GF-D8 (cell line): Measurements from ENCODE around the gene TTC31.
A peak's percentile ranks its signal among the peaks of the same experiment; 100 is the strongest.

ENCODE experiments used
- DNase-seq: peaks from one replicate; lab custom pipeline; 2025; lab: John Stamatoyannopoulos, UW

Gene TTC31

DNA sequence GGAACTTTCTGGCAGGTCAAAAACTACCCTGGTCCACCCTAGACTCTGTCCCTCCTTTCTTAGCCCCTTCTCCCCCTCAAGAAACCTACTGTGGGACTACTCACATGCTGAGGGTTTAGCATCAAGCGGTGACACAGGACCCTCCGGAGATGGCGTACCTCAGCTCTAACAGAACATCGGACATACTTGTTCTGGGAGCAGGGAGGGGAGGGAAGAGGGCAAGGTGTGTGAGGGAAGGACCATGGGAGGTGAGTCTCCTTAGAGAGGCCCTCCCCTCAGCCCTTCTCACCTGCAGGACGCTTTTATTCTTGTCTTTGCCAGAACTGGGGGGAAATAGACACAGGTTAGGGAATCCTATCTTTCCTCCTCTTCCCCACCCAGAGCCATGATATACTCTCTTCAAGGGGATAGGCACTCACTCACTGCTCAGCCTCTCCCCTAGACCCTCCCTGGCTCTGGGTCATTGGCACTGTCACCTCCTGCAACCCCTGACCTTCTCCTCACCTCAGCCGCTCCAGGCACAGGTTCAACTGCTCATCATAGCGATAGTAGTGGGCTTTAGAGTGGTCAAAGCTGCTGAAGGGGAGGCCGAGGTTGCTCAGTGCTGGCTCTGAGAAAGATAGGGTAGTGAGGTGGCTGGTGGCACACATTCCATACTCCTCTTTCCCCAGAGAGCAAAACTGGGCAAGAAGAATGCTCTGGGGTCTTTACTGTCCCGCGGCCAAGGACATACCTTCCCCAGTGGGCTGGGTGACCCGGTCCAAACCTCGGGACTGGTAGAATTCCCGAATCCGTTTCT lies 22.8 kb downstream of the TTC31 start:
- no peak for DNase-seq

DNA sequence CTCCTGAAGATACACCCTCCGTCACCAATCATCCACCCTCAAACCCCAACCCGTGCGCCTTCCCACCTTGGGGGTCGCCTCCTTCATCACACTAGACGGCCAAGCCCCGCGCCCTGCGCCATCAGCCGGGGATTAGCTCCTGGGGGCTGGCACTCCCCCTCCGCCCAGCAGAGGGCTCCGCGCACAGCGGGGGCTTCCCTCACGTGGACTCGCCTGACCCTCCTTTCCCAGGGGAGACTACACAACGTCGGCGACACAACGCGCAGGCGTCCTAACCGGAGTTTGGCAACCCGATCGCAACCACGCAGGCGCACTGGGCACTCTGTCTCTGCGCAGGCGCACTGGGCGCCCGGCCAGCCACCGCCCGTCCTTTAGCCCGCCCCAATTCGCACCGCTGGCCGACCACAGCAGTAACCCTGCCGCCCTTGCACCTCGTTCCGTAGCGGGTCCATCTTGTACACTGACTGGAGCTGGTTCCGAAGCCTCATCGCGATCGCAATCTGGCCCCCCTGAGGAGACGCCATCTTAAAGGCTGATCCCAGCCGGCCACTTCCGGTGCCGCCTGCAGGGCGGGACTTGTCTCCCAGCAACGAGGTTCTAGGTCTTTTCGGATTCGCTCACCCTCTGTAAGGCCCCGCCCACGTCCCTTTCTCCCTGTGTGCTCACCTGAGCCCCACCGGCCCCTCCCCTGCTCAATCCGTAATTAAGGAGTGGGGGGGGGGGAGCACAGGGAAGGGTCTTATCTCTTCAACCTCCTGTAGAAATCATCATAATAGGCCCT lies 24.5 kb downstream of the TTC31 start, which contains the start of gene PCGF1:
Gene PCGF1 (minus strand): TSS at position 551 of the 781 bp plus-strand sequence. CDS start 27 bp downstream, at position 524.
- DNase-seq = peak; percentile 88

DNA sequence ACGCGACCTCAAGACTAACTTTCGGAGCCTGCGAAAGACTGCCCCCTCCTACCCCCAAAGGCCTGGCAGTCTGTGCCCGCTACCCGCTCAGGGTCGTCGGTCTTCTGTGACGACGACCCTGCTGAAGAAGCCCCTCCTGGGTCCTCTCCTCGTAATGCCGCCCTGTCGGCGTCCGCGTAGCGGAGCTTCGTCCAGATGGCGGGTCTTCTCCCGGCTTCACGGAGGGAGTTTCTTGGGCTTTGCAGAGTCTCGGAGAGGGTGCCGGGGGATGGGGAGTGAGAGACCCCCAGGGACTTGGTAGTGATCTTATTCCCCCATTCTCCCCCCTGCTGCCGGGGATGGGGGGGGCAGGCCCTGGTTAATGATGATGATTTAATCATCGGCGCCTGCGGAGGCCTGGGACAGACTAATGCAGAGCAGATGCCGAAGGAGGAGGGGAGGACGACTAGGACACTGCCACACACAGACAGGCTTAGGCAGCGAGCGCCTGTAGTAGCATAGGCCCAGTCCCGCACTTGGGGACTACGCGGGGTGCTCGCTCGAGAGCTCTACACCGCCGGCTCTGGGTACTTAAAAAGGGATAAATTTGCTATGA lies 25.1 kb downstream of the TTC31 start:
- no peak for DNase-seq

DNA sequence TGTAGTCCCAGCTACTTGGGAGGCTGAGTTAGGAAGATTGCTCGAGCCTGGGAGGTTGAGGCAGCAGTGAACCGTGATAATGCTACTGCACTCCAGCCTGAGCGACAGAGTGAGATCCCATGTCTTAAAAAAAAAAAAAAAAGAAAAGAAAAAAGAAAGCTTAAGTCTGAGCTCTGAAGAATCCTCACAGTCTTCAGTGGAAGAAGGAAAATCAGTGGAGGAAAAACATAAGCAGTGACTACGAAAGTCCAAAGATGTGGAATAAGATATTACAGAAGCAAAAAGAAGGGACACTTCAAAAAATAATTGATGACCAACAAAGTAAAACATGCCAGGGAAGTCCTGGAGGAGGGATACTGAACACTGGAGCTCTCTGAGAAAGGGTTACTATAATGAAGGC lies 27.4 kb downstream of the TTC31 start:
- no peak for DNase-seq

DNA sequence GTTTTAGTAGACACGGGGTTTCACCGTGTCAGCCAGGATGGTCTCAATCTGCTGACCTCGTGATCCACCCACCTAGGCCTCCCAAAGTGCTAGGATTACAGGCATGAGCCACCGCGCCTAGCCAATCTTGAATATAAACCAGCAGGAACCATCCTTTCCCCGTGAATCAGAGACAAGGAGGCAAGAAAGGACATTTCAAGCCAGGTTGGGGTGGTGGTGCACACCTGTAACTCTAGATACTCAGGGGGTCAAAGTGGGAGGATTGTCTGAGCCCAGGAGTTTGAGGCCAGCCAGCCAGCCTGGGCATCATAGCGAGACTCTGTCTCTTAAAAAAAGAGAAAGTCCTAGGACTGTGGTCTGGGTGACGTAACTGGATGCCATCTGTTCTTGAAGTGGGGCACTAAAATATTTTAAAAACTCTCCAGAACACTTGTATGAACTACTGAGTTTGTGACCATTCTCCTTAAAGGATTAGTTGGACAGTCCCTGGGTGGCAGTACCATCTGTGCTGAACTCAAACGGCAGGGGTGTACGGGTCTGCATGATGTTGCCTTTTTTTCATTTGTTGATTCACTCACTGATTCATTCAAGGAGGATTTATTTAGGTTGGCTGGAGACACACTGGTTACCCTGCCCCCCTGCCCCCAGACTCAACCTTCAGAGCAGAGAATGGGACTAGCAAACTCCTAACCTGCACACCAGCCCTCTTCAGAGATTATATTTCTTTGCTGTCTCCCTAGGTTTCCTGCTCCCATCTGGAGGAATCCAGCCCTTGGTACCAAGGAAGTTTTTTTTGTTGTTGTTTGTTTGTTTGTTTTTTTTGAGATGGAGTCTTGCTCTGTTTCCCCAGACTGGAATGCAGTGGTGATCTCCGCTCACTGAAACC lies 28.5 kb downstream of the TTC31 start:
- DNase-seq = no peak

DNA sequence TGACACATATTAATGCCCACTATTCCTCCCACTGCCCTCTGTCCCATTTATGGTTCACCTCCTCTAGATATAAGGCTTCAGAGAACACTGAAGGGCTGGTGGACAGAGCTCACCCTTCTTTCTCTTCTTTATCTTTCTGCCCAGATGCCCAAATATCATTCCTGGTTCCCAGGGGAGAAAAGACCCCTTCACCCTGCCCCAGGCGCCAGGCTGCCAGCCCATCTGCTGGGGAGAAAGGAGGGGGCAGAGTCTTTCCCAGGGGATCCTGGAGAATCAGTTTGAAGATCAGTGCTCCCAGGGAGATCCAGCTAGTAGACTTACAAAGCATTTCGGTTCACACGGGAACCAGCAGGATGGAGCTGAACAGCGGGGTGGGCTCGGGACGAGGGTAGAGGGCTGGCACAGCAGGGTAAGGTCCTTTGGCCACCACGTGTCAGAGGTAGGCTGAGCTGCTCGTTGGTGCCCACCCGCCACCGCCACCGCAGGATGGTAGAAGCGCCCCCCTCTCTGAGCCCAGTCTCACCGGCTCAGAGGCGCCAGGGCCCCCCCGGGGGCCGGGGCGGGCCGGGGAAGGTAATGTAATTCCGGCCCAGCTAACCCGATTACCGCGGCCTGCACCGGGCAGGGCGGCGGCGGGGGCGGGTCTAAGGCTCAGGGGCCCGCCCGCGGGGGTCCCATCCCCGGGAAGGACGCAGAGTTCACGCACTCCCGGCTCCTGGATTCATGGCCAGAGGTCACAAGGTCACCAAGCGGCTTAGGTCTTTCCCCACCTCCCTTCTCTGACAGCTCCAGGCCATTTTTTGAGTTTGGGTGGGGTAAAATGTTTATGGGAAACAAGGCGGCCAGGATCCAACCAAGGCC lies 30.1 kb downstream of the TTC31 start:
- DNase-seq = no peak

DNA sequence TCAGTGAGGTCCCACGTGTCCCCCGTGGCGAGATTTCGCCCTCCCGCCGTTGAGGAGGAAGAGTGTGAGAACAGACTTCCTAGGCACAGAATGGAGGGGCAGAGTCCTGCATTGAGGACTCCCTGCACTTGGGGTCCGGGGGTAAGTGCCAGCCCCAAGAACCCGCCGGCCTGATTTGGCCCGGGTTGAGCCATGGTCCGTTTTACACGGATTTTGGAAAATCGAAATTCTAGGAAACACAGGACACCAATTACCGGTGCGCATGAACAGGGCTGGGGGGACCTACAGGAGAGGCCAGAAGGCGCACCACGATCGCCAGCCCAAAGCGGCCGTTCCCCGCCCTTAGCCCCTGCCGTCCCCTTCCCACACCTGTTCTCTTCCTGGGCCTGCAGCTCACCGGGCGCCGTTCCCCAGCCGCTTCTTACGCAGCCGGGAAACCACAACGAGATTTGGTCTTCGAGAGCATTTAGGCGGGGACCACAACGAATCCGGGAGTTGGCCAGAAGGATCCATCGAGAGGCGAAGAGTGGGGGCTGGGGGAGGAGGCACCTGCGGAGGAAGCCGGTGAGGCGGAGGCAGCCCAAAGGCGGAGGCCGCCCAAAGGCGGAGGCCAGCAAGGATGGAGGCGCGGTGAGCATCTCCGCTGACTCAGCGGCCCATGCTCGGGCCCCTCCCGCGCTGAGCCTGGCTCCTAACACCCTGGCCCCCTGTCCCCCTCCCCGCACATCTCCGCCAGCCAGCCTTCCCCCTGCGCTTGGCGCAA lies 30.9 kb downstream of the TTC31 start:
- no peak for DNase-seq

DNA sequence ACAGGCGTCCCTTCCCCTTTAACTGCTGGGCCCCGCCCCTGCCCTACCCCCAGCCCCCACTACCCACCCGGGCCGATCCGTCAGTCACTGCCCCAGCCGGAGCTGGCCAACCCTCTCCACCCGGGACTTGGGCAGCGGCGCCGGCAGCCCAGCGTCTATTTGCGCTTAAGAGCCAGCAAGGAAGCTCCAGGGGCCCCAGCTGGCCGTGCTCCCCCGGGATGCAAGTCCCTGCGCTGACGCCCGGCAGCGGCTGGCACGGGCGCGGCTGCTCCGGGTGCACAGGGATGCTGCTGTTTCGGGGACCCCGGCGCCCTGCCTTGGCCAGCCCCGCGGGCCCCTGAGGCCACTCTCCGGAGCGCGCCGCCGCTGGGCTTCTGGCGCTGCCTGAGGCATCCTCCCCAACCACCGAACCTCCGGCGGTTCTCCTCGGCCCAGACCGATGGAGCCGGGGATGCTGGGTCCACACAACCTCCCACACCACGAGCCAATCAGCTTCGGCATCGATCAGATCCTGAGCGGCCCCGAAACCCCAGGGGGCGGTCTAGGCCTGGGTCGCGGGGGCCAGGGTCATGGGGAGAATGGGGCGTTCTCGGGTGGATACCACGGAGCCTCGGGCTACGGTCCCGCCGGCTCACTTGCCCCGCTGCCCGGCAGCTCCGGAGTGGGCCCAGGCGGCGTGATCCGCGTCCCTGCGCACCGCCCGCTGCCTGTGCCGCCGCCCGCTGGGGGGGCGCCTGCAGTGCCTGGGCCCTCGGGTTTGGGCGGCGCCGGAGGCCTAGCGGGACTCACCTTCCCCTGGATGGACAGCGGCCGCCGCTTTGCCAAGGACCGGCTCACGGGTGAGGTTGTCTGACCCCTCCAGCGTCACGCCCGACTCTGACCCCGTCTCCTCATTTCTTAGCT lies 31.7 kb downstream of the TTC31 start, which contains the start of gene TLX2:
Gene TLX2 (plus strand): TSS at position 83 of the 903 bp plus-strand sequence. CDS start 357 bp downstream, at position 440.
- no peak for DNase-seq

DNA sequence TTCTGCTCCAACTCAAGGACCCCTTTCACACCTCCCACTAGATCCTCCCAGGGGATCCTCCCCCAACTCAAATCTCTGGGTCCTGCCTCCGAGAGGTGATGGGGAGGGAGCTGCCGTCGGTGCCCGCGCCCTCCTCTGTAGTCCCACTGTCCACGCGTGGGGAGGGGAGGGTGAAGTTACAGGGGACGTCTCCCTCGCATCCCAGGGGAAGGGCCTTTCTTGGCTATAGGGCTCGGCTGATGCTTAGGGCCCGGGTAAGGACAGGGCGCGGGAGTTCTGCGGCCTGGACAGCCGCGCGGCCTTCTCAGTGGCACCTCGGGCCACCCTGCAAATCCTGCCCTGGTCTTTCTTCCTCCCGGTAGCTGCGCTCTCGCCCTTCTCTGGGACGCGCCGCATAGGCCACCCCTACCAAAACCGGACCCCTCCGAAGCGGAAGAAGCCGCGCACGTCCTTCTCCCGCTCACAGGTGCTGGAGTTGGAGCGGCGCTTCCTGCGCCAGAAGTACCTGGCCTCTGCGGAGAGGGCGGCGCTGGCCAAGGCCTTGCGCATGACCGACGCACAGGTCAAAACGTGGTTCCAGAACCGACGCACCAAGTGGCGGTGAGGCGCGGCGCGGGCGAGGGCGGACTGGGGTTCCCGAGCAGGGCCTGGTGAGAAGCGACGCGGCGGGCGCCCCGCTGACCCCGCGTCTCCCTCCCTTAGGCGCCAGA lies 32.5 kb downstream of the TTC31 start:
- no peak for DNase-seq

DNA sequence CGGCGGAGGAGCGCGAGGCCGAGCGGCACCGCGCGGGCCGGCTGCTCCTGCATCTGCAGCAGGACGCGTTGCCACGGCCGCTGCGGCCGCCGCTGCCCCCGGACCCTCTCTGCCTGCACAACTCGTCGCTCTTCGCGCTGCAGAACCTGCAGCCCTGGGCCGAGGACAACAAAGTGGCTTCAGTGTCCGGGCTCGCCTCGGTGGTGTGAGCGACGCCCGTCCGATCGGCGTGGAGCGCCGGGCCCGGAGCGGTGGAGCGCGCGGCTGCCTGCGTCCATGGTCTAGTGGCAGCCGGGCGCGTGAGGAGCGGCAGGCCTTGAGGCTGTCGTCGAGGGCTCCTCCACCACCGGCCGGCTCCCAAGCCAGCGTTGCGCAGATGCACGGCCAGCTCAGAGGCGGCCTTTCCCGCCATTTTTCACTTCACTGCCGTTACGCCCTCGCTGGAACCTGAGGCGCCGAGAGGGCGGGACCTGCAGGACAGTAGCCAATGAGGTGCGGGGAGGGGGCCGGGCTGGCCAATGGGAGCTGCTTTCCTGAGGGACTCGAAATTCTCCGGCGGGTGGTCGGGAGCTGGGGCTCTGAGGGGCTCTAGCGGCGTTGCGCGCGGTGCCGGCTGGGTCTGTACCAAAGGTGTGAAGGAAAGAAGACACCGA lies 33.2 kb downstream of the TTC31 start:
- no peak for DNase-seq

DNA sequence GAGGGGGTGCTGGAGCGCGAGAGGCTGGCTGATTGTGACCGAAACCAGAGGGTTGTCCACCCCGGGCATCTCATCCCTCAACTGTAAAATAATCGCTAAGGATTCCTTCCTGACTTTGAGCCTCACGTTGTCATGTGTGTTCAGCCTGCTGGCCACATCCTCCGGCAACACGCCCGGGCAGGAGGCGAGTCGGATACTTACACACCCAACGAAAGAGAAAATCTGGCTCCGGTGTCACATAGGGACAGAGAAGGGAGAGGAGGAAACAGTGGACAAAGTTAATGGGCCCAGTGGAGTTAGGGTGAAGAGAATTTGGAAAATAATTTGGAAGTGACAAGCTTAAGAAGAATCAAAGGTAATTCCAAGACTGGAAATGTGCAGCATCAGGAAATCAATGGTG lies 33.8 kb downstream of the TTC31 start:
- DNase-seq = no peak

DNA sequence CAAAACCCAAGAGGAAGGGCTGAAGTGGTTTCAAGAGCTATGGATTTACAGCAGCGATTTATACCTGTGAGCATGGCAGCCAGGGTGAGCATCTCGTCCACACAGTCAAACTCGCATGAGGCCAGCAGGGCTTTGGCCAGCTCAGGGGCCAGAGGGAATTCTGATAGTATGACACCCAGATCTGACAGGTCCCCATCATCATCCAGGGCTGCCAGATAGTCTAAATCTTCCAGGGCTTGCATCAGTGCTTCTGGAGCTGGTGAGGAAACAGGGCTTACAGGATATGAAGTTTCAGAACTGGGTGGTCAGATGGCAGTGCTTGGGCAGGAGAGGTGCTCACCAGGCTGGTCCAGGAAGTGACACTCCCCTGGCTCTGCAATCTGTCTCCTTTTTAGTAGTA lies 39.6 kb downstream of the TTC31 start:
- DNase-seq = no peak

DNA sequence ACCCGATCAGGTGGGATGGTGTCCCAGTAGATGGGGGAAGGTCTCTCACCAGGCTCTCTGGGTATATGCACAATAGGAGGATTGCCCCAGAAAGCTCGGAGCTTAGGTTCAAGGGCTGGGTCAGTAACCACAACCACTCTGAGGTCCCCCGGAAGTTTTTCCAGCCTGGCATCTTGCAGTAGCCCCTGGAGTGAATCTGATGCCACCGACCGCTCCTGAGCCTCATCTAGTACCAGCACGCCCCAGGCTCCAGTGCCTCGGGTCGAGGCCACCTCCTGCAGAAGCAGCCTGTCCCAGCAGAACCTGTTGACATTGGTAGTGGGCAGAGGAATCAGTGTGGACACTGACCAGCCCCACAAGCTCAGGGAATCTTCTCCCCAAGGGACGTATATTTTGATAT lies 41.1 kb downstream of the TTC31 start:
- no peak for DNase-seq

DNA sequence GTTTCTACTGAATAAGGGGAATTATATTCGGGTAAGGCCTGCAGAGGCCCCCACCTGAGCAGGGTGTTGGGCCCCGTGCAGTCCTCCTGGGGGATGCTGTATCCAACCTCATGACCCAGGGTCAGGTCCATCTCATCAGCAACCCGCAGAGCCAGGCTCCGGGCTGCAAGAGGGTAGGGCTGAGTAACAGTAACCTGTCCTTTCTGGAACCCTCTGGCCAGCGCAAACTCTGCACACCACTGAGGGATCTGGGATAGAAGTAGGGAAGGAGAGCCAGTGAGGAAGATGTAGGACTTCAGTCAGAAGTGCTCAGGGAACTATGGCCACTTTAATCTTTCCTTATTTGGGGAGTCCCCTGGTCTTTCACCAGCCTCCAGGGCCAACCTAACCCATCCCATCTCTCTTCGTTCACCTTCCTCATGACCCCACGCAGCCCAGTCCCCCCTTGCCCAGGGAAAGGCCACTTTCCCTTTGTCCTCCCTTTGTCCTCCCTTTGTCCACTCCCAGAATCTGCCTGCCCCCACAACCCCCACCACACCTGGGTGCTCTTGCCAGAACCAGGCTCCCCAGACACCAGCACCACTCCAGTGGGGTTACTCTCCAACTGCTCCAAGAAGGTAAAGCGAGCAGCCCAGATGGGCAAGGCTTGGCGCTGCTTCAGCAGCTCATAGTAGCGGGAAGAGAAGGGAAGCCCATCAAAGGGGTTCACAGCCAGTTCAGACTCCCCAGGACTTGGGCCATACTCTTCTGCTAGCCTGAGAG lies 42.3 kb downstream of the TTC31 start:
- no peak for DNase-seq

DNA sequence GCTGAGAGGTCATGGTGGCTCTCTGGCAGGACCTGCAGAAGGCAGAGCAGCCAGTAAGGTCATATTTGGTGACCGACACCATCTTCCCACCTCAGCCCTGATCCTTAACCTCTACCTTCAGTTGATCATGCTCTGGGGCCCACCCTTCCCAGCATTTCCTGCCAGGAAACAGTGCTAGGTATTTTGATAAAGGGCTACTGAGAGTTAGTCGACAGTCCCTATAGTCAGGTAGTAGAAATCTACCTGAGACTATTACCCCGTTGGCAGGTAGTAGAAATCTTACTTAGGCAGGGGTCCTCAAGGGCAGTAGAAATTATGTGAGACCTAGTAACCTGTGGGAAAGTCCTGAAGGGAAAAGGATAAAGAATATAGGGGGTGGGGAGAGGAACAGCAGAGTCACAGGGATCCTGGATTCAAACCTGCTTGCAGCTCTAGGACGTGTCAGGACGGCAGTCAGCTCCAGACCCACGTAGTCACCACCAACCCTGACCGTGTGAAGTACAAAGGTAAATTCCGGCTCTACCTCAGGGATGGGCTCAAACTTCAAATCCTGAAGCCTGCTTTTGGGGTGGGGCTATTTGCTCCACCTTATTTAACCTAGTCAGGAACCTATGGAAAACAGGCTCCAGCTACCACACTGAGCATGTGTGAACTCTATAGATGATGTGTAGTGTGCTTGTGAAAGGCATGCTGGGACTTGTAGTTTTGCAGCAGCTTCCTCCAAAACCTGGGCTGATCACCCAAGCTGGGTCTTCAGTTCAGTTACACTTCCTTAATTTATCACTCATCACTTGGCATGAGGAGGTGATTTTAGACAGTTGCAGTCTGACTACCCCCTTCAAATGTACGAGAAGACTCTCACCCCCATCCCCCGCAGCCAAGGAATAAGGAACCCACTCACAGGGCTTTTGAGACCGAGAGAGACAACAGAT lies 43.1 kb downstream of the TTC31 start, which contains the start of gene DQX1:
Gene DQX1 (minus strand): TSS at position 515 of the 932 bp plus-strand sequence. CDS start 502 bp downstream, at position 13.
- no peak for DNase-seq
